Neutrophil (primary cell): Measurements from ENCODE around the gene NRROS.

Experiments used
- H3K27ac ChIP-seq: fragments of 200-600 bp; sonication (generic); 2 replicates; pipeline ENCODE4 v1.5.1; 2016; ENCODE audit warnings: mild to moderate bottlenecking, moderate library complexity
- H3K27me3 ChIP-seq: fragments of 200-600 bp; sonication (generic); 2 replicates; pipeline ENCODE4 v1.6.0; 2016; ENCODE audit warnings: mild to moderate bottlenecking
- H3K36me3 ChIP-seq: fragments of 200-600 bp; sonication (generic); 2 replicates; pipeline ENCODE4 v1.5.1; 2017
- H3K4me1 ChIP-seq, 2 experiments: fragments of 200-600 bp in 1 of 2; sonication (generic) in 1 of 2; 1 replicate in 1 of 2; 2 replicates in 1 of 2; pipeline versions ENCODE4 v1.5.1 to v1.6.1; 2013 to 2016; ENCODE audit warnings: low read depth in 1 of 2, low read length in 1 of 2, mild to moderate bottlenecking in 1 of 2, moderate library complexity in 1 of 2; ENCODE audit not compliant: control insufficient read depth in 1 of 2, insufficient read depth in 1 of 2
- H3K4me3 ChIP-seq, 2 experiments: fragments of 200-600 bp in 1 of 2; sonication (generic) in 1 of 2; 1 replicate in 1 of 2; 2 replicates in 1 of 2; pipeline ENCODE4 v1.5.1; 2013 to 2016; ENCODE audit warnings: low read depth in 1 of 2, low read length in 1 of 2, mild to moderate bottlenecking in 1 of 2, moderate library complexity in 1 of 2
- H3K9me3 ChIP-seq: fragments of 200-600 bp; sonication (generic); 2 replicates; pipeline ENCODE4 v1.5.1; 2016
- CTCF ChIP-seq: fragments of 200-600 bp; sonication (generic); IDR thresholded peaks from 2 replicates; pipeline ENCODE4 v1.5.1; 2016; ENCODE audit warnings: antibody characterized with exemption

NRROS gene

GRCh38 chr3:196638861-196639482, 522 bp upstream of the NRROS start:
- Histone ChIP-seq H3K27me3 (no peaks in the 10 kb centered on the region), H3K4me3 (peak overlapping the region; percentile 63 to 83), H3K9me3 (no peaks in the 10 kb centered on the region), H3K4me1 (peaks cover 62 to 77% of the 10 kb centered on the region in 2 experiments), H3K36me3 (no peaks in the 10 kb centered on the region), H3K27ac (peak overlapping the region; percentile 92)
- no peak for TF ChIP-seq CTCF

DNA sequence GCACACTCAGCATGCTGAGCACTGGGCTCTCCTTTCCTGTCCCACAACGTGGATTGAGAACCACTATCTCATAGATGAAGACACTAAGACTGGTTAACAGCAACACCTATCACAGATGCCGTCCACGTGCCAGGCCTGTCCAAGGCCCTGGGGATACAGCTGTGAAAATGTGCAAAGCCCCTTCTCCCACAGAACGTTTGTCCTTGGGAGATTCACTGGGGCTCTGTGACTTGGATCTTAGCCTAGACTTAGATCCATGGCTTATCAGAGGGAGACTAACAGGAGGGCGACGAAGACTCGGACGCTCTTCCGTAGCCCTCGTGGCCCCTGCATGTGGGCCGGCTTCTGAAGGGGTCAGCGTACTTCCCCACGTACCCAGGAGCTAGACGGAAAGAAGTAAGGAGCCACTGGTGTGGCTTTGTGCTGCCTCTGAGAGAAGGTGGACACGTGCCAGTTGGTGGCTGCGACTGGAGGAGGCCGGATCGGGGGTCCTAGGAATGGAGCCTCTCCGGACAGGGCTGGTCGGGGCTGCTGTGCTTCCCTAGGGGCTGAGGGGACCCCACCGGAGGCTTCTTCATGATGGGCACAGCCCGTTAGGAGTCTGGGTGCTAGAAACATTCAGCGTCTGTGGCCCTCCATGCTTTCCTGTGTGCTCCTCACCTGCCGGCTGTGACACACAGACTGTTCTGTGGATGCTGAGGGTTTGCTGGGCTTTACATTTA, 964 bp downstream of the NRROS start:
- Histone ChIP-seq H3K4me1 (peaks cover 50 to 69% of the 10 kb centered on the region in 2 experiments), H3K27me3 (no peaks in the 10 kb centered on the region), H3K9me3 (no peaks in the 10 kb centered on the region), H3K27ac (peak overlapping the region; percentile 92), H3K4me3 (peak overlapping the region; percentile 63 to 83), H3K36me3 (no peaks in the 10 kb centered on the region)
- no peak for TF ChIP-seq CTCF

DNA sequence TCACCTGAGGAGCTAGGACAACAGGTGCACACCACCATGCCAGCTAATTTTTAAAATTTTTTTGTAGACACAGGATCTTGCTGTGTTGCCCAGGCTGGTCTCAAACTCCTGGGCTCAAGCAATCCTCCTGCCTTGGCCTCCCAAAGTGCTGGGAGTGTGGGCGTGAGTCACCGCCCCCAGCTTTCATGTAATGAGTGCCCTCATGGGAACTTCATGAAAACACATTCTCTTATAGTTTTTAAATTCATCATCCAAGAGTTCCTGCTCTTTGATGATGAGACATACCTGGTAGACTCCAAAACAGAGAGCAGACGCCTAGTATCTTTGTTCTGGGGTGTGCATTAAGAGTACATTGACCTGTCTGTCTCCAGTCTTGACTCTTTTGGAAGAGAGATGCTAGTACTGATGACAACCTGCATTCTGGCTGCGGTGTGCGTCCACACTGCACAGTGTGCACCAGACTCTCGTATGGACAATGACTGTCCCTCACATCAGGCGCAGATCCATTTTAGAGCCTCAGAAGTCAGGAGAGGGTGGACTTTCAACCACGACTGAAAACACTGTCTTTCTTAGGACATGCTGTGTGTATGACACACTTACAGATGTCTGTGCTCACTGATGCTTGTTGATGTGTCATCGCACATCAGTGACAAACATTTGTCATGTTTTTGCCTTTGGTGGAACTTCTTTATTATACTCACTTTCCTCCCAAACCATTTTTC, 2.0 kb downstream of the NRROS start:
- Histone ChIP-seq H3K4me3 (peak overlapping the region in 1 of 2 experiments; percentile 83), H3K27ac (peak overlapping the region; percentile 92), H3K4me1 (peaks cover 58 to 75% of the 10 kb centered on the region in 2 experiments), H3K36me3 (no peaks in the 10 kb centered on the region), H3K27me3 (no peaks in the 10 kb centered on the region), H3K9me3 (no peaks in the 10 kb centered on the region)
- no peak for TF ChIP-seq CTCF

DNA sequence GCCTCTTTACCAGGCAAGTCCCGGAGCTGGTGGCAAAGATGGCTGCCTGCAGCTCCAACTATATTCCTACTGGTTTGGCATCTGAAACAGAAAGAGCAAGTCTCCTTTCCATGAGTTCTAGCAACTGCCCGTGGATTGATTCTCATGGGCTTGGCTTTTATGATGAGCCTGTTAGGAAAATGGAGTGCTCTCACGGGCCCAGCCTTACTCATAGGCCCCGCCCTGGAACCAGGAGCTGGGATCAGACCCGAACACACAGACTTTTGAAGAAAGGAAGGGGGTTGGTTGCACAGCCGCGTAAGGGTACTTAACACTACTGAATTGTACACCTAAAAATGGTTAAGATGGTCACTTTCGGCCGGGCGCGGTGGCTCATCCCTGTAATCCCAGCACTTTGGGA, 2.9 kb downstream of the NRROS start:
- TF ChIP-seq CTCF = no peak
- Histone ChIP-seq H3K36me3 (no peaks in the 10 kb centered on the region), H3K27me3 (no peaks in the 10 kb centered on the region), H3K4me1 (peaks cover 58 to 83% of the 10 kb centered on the region in 2 experiments), H3K27ac (peak overlapping the region; percentile 92), H3K9me3 (no peaks in the 10 kb centered on the region), H3K4me3 (peak overlapping the region in 1 of 2 experiments; percentile 0)

- H3K4me3 ChIP-seq = no peak overlapping the region
- no peak for TF ChIP-seq CTCF
- no peaks in the 10 kb centered on the region for H3K36me3 ChIP-seq
- H3K9me3 ChIP-seq = no peaks in the 10 kb centered on the region
- H3K4me1 ChIP-seq = peaks cover 64 to 85% of the 10 kb centered on the region in 2 experiments
- no peaks in the 10 kb centered on the region for H3K27me3 ChIP-seq
- peak overlapping the region; percentile 92 for H3K27ac ChIP-seq
These were observed 3.8 kb downstream of the NRROS start for GRCh38 chr3:196643201-196643749.
